Lower leg skin (tissue), 3 donors: Measurements from ENCODE around the gene ZNF710.

Experiments
- POLR2A ChIP-seq, 2 donors: fragments of 450-650 bp; IDR thresholded peaks; one replicate each; pipeline ENCODE4 v1.6.1; 2016 to 2017; ENCODE audit warnings: antibody characterized with exemption in 2 of 2, mild to moderate bottlenecking in 1 of 2, moderate library complexity in 1 of 2
- TF ChIP-seq, protein P1 (sequence below), 3 donors: fragments of 450-650 bp; IDR thresholded peaks; one replicate each; pipeline ENCODE4 v1.5.1; 2016; ENCODE audit warnings: antibody characterized with exemption in 3 of 3, mild to moderate bottlenecking in 3 of 3, moderate library complexity in 2 of 3

GRCh38 chr15:90051874-90052273 is 50.8 kb downstream of the ZNF710 start:
- TF ChIP-seq, protein P1, sequence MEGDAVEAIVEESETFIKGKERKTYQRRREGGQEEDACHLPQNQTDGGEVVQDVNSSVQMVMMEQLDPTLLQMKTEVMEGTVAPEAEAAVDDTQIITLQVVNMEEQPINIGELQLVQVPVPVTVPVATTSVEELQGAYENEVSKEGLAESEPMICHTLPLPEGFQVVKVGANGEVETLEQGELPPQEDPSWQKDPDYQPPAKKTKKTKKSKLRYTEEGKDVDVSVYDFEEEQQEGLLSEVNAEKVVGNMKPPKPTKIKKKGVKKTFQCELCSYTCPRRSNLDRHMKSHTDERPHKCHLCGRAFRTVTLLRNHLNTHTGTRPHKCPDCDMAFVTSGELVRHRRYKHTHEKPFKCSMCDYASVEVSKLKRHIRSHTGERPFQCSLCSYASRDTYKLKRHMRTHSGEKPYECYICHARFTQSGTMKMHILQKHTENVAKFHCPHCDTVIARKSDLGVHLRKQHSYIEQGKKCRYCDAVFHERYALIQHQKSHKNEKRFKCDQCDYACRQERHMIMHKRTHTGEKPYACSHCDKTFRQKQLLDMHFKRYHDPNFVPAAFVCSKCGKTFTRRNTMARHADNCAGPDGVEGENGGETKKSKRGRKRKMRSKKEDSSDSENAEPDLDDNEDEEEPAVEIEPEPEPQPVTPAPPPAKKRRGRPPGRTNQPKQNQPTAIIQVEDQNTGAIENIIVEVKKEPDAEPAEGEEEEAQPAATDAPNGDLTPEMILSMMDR (IDR thresholded peaks at IDR 0.05) = no peak
- TF ChIP-seq POLR2A (IDR thresholded peaks at IDR 0.05) = no peak
